AG04449 (cell line): ENCODE data around the gene MYBPH.

ENCODE experiments used
- CTCF ChIA-PET: fragments of 350-600 bp; formaldehyde crosslinking; extraction: SDS; loops from one replicate; lab custom pipeline; 2021; ENCODE audit warnings: antibody characterized with exemption; lab: Yijun Ruan, JAX
- POLR2A ChIA-PET: fragments of 400-600, 350-600 bp; formaldehyde crosslinking; extraction: SDS; loops from one replicate; lab custom pipeline; 2020; ENCODE audit warnings: antibody characterized with exemption, inconsistent platforms; lab: Yijun Ruan, JAX
- DNase-seq: peaks from one replicate; pipeline ENCODE4 v3.0.0-alpha.2; 2010; ENCODE audit warnings: low read depth, low spot score
- H3K4me3 ChIP-seq: 2 replicates; pipeline ENCODE4 v1.5.1; 2011; ENCODE audit warnings: low read depth, mild to moderate bottlenecking, control low read depth, low read length
- TF ChIP-seq, protein P1 (sequence below): IDR thresholded peaks from one replicate; pipeline ENCODE4 v1.5.1; 2011; ENCODE audit warnings: mild to moderate bottlenecking, moderate library complexity, low read length, control low read depth, inconsistent platforms; ENCODE audit not compliant: insufficient read depth; ENCODE audit errors: missing control alignments

The MYBPH gene

DNA sequence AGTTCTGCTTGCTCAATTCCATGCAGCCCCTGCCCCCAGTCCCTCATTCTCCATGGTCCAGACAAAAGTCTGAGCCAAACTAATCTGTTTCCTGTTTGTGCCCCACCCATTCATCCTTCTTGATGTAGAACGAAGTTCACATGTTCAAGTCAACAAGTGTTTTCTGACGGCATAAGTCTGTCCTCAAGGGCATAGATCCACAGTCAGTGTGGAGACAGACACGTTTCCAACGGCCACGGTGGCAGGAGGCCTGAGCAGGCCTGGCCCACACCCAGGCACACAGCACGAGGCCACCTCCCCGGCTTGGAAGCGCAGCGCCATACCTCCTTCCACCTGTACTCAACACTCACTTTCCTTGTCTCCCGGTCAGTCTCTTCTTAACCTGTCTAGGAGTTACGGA, 32.0 kb downstream of the MYBPH start:
- ChIA-PET POLR2A (no interaction called here), CTCF (interaction anchor here (1.1 to 1.8 kb wide), 6 partner anchors 8 to 29 kb away, joined by 3 to 5 read pairs (median 4); no protein-coding TSS in a partner anchor)
- H3K4me3 ChIP-seq, result no peak overlapping the region
- TF ChIP-seq, protein P1, sequence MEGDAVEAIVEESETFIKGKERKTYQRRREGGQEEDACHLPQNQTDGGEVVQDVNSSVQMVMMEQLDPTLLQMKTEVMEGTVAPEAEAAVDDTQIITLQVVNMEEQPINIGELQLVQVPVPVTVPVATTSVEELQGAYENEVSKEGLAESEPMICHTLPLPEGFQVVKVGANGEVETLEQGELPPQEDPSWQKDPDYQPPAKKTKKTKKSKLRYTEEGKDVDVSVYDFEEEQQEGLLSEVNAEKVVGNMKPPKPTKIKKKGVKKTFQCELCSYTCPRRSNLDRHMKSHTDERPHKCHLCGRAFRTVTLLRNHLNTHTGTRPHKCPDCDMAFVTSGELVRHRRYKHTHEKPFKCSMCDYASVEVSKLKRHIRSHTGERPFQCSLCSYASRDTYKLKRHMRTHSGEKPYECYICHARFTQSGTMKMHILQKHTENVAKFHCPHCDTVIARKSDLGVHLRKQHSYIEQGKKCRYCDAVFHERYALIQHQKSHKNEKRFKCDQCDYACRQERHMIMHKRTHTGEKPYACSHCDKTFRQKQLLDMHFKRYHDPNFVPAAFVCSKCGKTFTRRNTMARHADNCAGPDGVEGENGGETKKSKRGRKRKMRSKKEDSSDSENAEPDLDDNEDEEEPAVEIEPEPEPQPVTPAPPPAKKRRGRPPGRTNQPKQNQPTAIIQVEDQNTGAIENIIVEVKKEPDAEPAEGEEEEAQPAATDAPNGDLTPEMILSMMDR, result no peak
- no peak for DNase-seq

DNA sequence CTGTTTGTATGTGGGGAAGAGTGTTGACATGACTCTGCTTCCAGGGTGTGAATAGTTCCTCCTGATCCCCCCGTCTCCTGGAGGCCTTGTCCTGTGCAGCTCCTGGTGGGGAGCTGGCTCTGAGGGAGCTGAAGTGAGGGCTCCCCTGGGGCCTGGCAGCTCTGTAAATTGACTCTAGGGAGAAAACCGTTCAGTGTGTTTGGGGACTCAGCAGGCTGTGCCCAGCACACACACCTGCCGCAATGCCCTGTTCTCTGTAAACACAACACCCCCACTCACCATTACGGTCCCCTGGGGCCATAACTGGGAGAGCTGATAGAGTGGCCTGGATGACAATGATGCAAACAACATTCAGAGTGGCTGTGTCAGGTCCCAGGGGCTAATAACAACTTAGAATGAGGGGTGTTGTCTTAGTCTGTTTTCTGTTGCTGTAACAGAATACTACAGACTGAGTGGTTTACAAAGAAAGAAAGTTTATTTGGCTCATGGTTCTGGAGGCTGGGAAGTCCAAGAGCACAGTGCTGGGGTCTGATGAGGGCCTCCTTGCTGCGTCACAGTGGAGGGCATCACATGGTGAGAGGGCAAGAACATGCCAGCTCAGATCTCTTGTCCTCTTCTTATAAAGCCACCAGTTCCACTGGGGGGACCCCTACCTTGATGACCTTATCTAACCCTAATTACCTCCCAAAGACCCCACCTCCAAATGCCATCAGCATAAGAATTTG, 32.8 kb downstream of the MYBPH start:
- ChIA-PET POLR2A (no interaction called here), CTCF (interaction anchor here (1.3 to 1.8 kb wide), 4 partner anchors 9 to 19 kb away, joined by 3 to 5 read pairs (median 4); no protein-coding TSS in a partner anchor)
- no peak for DNase-seq
- no peak overlapping the region for H3K4me3 ChIP-seq
- TF ChIP-seq, protein P1, result no peak

DNA sequence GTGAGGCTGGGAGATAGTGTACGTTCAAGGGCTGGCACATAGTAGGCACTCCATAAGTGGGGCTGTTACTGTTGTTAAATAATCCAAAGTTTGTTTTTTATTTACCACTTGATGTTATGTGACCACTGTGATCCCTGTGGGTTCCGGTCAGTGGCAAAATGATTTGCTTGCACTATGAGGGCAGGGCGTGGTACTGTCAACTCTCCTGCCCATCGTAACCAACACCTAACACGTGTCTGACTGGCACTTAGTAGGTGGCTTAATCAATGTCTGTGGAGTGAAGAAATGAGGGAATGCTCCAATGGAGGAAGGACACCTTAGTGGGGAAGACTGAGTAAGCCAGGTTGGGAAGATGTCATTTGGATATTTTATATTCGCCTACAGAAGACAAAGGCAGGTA, 33.5 kb downstream of the MYBPH start:
- TF ChIP-seq, protein P1, result no peak
- POLR2A ChIA-PET, result no interaction called here
- no peak overlapping the region for H3K4me3 ChIP-seq
- CTCF ChIA-PET, result interaction anchor here (1.3 to 2.5 kb wide), 5 partner anchors 9 to 126 kb away, joined by 3 to 12 read pairs (median 5); no protein-coding TSS in a partner anchor
- no peak for DNase-seq

DNA sequence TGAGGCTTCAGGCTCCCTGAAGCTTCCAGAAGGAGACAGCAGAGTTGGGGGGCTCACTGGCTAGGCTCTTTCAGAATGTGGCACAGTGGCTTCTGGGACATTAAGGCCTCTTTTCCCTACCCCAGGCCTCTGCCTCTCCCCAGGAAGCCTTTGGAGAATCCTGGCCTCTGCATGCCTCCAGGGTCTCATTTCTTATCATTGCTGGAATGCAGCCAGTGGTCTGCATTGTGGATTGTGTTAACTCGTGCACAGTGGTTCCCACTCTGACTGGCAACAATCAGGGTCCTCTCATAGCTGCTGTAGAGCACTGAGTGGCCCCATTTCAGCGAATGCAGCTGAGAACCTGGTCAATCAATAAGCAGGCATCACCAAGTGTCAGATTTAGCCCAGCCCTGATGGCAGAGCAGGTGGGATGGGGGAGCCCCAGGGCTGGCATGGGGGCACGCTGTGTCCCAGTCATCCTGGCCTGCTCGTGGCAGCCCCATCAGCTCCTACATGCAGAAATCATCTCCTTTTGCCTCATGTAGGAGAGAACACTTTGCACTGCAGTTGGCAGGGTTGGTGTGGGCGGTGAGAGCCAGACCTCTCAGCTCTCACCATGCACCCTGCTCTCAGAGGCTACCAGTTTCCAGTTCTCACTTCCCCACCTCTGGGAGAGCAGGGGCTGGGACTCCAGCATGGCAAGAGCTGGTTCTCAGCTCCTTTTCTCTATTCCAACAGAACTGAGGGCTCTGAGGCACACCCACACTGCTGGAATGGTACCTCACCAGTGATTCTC, 34.7 kb downstream of the MYBPH start:
- no peak for DNase-seq
- ChIA-PET CTCF (interaction anchor here (0.8 to 2.5 kb wide), 6 partner anchors 8 to 127 kb away, joined by 3 to 12 read pairs (median 4); no protein-coding TSS in a partner anchor), POLR2A (no interaction called here)
- TF ChIP-seq, protein P1, result no peak
- H3K4me3 ChIP-seq, result no peak overlapping the region

DNA sequence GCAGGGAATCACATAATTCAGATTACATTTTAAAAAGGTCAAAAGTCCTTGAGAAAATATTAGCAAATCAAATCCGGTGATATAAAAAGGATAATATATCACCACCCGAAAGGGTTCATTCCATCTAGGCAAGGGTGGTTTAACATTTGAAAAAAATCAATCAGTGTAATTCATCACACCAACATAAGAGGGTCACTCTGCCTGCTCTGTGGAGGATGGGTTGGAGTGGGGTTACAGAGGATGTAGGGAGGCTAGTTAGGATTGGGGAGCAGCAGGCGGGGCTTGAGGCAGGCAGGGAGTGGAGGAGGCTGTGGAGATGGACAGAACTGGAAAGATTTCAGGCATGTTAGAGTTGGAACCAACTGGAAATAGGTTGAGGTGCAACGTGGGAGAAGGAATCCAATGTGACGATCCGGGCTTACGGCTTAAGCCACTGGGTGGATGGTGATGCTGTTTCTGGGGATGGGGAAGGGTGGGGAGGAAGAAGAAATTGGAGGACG, 35.6 kb downstream of the MYBPH start:
- TF ChIP-seq, protein P1, result no peak
- H3K4me3 ChIP-seq, result no peak overlapping the region
- ChIA-PET POLR2A (no interaction called here), CTCF (interaction anchor here (1.1 to 2.5 kb wide), 5 partner anchors 14 to 128 kb away, joined by 3 to 12 read pairs (median 4); no protein-coding TSS in a partner anchor)
- DNase-seq, result no peak
